HEK293 (cell line): ENCODE data around the gene DNAJB8.
A peak's percentile ranks its signal among the peaks of the same experiment; 100 is the strongest.

Experiments
- CTCF ChIA-PET: fragments of 350-600 bp; formaldehyde crosslinking; extraction: SDS; loops from one replicate; lab custom pipeline; 2021; ENCODE audit warnings: antibody characterized with exemption; lab: Yijun Ruan, JAX
- POLR2A ChIA-PET: fragments of 300-600 bp; formaldehyde crosslinking; extraction: SDS; loops from one replicate; lab custom pipeline; 2020; ENCODE audit warnings: antibody characterized with exemption, inconsistent platforms; lab: Yijun Ruan, JAX
- H3K27ac ChIP-seq: fragments of 200-500 bp; sonication (Bioruptor generic); 2 replicates; pipeline ENCODE4 v1.5.1; 2014; ENCODE audit warnings: low read depth, low read length, control low read depth, inconsistent platforms; ENCODE audit errors: extremely low read depth
- H3K36me3 ChIP-seq, 2 experiments: fragments of 200-500 bp in 1 of 2; sonication (Bioruptor generic) in 1 of 2; 1 replicate in 1 of 2; 2 replicates in 1 of 2; pipeline ENCODE4 v1.5.1; 2014 to 2017; ENCODE audit warnings: inconsistent platforms in 2 of 2, low read length in 2 of 2; ENCODE audit not compliant: control insufficient read depth in 2 of 2, insufficient read depth in 1 of 2
- H3K4me1 ChIP-seq: fragments of 200-500 bp; sonication (Bioruptor generic); 2 replicates; pipeline ENCODE4 v1.5.1; 2014; ENCODE audit warnings: mild to moderate bottlenecking, low read length, inconsistent platforms; ENCODE audit not compliant: control insufficient read depth, insufficient read depth
- H3K4me3 ChIP-seq: 2 replicates; pipeline ENCODE4 v1.5.1; 2011; ENCODE audit warnings: low read depth, mild to moderate bottlenecking, control low read depth, low read length, moderate library complexity
- H3K9me3 ChIP-seq: fragments of 200-500 bp; sonication (Bioruptor generic); 2 replicates; pipeline ENCODE4 v1.5.1; 2014; ENCODE audit warnings: low read depth, low read length, inconsistent platforms; ENCODE audit not compliant: control insufficient read depth, insufficient read depth
- GFI1B ChIP-seq: fragments of 450-650 bp; formaldehyde crosslinking; IDR thresholded peaks from 2 replicates; pipeline ENCODE4 v1.5.1; 2016; ENCODE audit warnings: missing biosample characterization, missing genetic modification characterization
- KLF1 ChIP-seq: fragments of 450-650 bp; formaldehyde crosslinking; IDR thresholded peaks from 2 replicates; pipeline ENCODE4 v1.5.1; 2016; ENCODE audit warnings: missing biosample characterization, missing genetic modification characterization
- MEIS1 ChIP-seq: sonication (generic); formaldehyde crosslinking; IDR thresholded peaks from 2 replicates; pipeline ENCODE4 v1.8.1; 2022; ENCODE audit warnings: missing genetic modification reagents, mild to moderate bottlenecking, borderline replicate concordance
- TRIM28 ChIP-seq: IDR thresholded peaks from 2 replicates; pipeline ENCODE4 v1.6.1; 2011; ENCODE audit warnings: low read length, control low read depth, borderline replicate concordance
- ZNF114 ChIP-seq: fragments of 450-650 bp; formaldehyde crosslinking; IDR thresholded peaks from 2 replicates; pipeline ENCODE4 v1.5.0; 2017; ENCODE audit warnings: missing biosample characterization, missing genetic modification characterization
- ZNF121 ChIP-seq: fragments of 450-650 bp; formaldehyde crosslinking; IDR thresholded peaks from 2 replicates; pipeline ENCODE4 v1.5.1; 2016; ENCODE audit warnings: missing biosample characterization, missing genetic modification characterization
- ZNF169 ChIP-seq: fragments of 450-650 bp; formaldehyde crosslinking; IDR thresholded peaks from 2 replicates; pipeline ENCODE4 v1.5.1; 2016; ENCODE audit warnings: missing biosample characterization, missing genetic modification characterization
- ZNF341 ChIP-seq: fragments of 450-650 bp; formaldehyde crosslinking; IDR thresholded peaks from 2 replicates; pipeline ENCODE4; 2016; ENCODE audit warnings: low read depth, missing biosample characterization, missing genetic modification characterization
- ZNF354C ChIP-seq: fragments of 450-650 bp; formaldehyde crosslinking; IDR thresholded peaks from 2 replicates; pipeline ENCODE4 v1.5.1; 2016; ENCODE audit warnings: missing biosample characterization, missing genetic modification characterization, low read depth, borderline replicate concordance
- ZNF394 ChIP-seq: fragments of 450-650 bp; formaldehyde crosslinking; IDR thresholded peaks from 2 replicates; pipeline ENCODE4 v1.5.1; 2016; ENCODE audit warnings: missing biosample characterization, missing genetic modification characterization, mild to moderate bottlenecking, moderate library complexity, borderline replicate concordance
- ZNF600 ChIP-seq: fragments of 450-650 bp; formaldehyde crosslinking; IDR thresholded peaks from 2 replicates; pipeline ENCODE4 v1.5.1; 2016; ENCODE audit warnings: missing biosample characterization, missing genetic modification characterization
- ZNF610 ChIP-seq: fragments of 450-650 bp; formaldehyde crosslinking; IDR thresholded peaks from 2 replicates; pipeline ENCODE4 v1.5.1; 2016; ENCODE audit warnings: missing biosample characterization, missing genetic modification characterization, borderline replicate concordance
- ZNF621 ChIP-seq: fragments of 450-650 bp; formaldehyde crosslinking; IDR thresholded peaks from 2 replicates; pipeline ENCODE4 v1.5.1; 2017; ENCODE audit warnings: missing biosample characterization, missing genetic modification characterization
- ZNF707 ChIP-seq: fragments of 450-650 bp; formaldehyde crosslinking; IDR thresholded peaks from 2 replicates; pipeline ENCODE4 v1.5.1; 2016; ENCODE audit warnings: missing biosample characterization, missing genetic modification characterization
- ZNF747 ChIP-seq: fragments of 450-650 bp; formaldehyde crosslinking; IDR thresholded peaks from 2 replicates; pipeline ENCODE4 v1.5.1; 2016; ENCODE audit warnings: missing biosample characterization, missing genetic modification characterization
- TF ChIP-seq, protein P1 (sequence below): fragments of 450-650 bp; formaldehyde crosslinking; IDR thresholded peaks from 2 replicates; pipeline ENCODE4 v1.5.1; 2017; ENCODE audit warnings: missing biosample characterization, missing genetic modification characterization
- TF ChIP-seq, protein P2 (sequence below): fragments of 450-650 bp; formaldehyde crosslinking; IDR thresholded peaks from 2 replicates; pipeline ENCODE4 v1.5.1; 2016; ENCODE audit warnings: missing biosample characterization, missing genetic modification characterization
- TF ChIP-seq, protein P3 (sequence below): fragments of 450-650 bp; formaldehyde crosslinking; IDR thresholded peaks from 2 replicates; pipeline ENCODE4 v1.5.0; 2017; ENCODE audit warnings: missing biosample characterization, missing genetic modification characterization, borderline replicate concordance
- TF ChIP-seq, protein P4 (sequence below): fragments of 450-650 bp; formaldehyde crosslinking; conservative IDR thresholded peaks from 2 replicates; pipeline ENCODE4 v1.5.1; 2016; ENCODE audit warnings: low read depth, missing biosample characterization, missing genetic modification characterization
- TF ChIP-seq, protein P5 (sequence below): fragments of 450-650 bp; formaldehyde crosslinking; IDR thresholded peaks from 2 replicates; pipeline ENCODE4 v1.5.1; 2016; ENCODE audit warnings: missing biosample characterization, missing genetic modification characterization

The DNAJB8 gene

DNA sequence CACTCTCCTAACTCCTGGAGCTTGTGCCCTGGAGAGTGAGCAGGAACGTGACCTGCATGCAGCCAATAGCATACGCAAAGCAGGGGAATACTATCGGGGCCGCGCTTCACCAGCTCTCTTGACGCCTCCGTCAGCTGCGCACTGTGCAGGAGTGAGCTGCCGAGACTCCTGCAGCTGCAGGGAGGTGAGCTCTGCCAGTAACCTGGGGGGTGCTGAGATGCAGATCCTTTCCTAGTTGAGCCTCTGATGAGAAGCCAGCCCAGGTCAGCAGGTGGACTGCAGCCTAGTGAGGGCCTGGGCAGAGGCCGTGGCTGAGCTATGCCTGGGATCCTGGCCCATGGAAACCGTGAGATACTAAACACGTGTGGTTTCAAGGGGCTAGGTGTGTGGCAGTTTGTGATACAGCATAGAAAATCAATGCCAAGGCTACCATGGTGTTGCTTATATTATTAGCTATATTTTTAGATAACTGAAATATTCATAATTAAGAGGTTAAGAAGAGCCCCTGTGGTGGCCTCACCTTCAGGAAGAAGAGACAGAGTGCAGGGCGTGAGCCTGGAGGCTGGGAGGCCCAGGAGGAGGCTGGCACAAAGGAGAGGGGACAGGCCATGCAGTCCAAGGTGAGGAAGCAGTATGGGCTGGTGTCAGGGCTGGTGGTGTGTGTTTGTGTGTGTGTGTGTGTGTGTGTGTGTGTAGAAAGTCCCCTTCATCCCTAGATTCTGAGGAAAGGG lies 5.9 kb upstream of the DNAJB8 start:
- Histone ChIP-seq H3K27ac (no peak overlapping the region), H3K4me1 (no peaks in the 10 kb centered on the region), H3K36me3 (no peaks in the 10 kb centered on the region), H3K9me3 (no peaks in the 10 kb centered on the region), H3K4me3 (no peak overlapping the region)
- ChIA-PET POLR2A (no interaction called here), CTCF (no interaction called here)
- TF ChIP-seq ZNF114 (tag by site-specific recombination) = no peak
- TF ChIP-seq, protein P1, sequence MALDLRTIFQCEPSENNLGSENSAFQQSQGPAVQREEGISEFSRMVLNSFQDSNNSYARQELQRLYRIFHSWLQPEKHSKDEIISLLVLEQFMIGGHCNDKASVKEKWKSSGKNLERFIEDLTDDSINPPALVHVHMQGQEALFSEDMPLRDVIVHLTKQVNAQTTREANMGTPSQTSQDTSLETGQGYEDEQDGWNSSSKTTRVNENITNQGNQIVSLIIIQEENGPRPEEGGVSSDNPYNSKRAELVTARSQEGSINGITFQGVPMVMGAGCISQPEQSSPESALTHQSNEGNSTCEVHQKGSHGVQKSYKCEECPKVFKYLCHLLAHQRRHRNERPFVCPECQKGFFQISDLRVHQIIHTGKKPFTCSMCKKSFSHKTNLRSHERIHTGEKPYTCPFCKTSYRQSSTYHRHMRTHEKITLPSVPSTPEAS (tag by site-specific recombination) = 0 out of 2 replicates have a peak, but pooled peaks have one; percentile 12
- TF ChIP-seq ZNF707 (tag by site-specific recombination) = no peak
- TF ChIP-seq ZNF354C (tag by site-specific recombination) = no peak
- TF ChIP-seq ZNF600 (tag by site-specific recombination) = no peak
- TF ChIP-seq ZNF394 (tag by site-specific recombination) = no peak
- TF ChIP-seq, protein P2, sequence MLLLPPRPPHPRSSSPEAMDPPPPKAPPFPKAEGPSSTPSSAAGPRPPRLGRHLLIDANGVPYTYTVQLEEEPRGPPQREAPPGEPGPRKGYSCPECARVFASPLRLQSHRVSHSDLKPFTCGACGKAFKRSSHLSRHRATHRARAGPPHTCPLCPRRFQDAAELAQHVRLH (tag by site-specific recombination) = no peak

DNA sequence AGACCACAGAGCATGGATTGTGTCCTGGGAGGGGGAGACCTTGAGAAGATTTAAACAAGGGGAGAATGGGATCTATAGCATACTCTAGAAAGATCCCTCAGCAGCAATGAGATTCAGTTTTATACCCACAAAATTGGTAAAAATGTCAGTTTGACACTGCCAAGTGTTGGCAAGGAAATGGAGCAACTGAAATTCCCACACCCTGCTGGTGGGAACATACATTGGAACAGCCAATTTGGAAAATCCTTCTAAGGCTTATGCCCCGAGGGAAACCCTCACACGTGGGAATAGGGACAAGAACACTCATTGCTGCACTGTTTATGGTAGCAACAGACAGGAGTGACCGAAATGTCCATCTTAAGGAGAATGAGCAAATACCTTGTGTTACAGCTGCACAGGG lies 5.0 kb upstream of the DNAJB8 start:
- Histone ChIP-seq H3K4me1 (no peaks in the 10 kb centered on the region), H3K9me3 (no peaks in the 10 kb centered on the region), H3K36me3 (no peaks in the 10 kb centered on the region), H3K4me3 (no peak overlapping the region), H3K27ac (no peak overlapping the region)
- ChIA-PET POLR2A (no interaction called here), CTCF (no interaction called here)
- TF ChIP-seq GFI1B (no peak), TRIM28 (peak; percentile 30; the same call in 1 of the 2 replicates), ZNF341 (peak; percentile 59), KLF1 (tag by site-specific recombination) (no peak)

DNA sequence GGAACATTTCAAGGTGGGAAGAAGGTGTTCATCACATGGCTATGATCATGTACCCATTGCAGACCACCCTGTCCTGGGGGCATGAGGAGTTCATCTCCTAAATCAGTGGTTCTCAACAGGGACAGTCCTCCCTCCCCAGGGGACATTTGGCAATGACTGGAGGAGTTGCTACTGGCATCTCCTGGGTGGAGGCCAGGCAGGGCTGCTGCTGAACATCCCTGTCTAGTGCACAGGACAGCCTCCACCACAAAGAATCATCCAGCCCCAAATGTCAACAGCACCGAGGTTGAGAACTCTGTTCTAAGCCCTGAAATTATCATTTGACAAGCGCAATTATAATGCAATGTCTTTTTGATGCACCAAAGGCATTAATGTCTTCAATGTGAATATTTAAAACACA lies 4.4 kb upstream of the DNAJB8 start:
- TF ChIP-seq, protein P3, sequence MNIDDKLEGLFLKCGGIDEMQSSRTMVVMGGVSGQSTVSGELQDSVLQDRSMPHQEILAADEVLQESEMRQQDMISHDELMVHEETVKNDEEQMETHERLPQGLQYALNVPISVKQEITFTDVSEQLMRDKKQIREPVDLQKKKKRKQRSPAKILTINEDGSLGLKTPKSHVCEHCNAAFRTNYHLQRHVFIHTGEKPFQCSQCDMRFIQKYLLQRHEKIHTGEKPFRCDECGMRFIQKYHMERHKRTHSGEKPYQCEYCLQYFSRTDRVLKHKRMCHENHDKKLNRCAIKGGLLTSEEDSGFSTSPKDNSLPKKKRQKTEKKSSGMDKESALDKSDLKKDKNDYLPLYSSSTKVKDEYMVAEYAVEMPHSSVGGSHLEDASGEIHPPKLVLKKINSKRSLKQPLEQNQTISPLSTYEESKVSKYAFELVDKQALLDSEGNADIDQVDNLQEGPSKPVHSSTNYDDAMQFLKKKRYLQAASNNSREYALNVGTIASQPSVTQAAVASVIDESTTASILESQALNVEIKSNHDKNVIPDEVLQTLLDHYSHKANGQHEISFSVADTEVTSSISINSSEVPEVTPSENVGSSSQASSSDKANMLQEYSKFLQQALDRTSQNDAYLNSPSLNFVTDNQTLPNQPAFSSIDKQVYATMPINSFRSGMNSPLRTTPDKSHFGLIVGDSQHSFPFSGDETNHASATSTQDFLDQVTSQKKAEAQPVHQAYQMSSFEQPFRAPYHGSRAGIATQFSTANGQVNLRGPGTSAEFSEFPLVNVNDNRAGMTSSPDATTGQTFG (tag by site-specific recombination) = no peak
- TF ChIP-seq MEIS1 (CRISPR knock-in tag) (no peak), ZNF621 (tag by site-specific recombination) (no peak), ZNF747 (tag by site-specific recombination) (no peak), ZNF169 (tag by site-specific recombination) (no peak), ZNF114 (tag by site-specific recombination) (no peak), TRIM28 (no peak), ZNF610 (tag by site-specific recombination) (no peak), ZNF121 (tag by site-specific recombination) (no peak)
- TF ChIP-seq, protein P4, sequence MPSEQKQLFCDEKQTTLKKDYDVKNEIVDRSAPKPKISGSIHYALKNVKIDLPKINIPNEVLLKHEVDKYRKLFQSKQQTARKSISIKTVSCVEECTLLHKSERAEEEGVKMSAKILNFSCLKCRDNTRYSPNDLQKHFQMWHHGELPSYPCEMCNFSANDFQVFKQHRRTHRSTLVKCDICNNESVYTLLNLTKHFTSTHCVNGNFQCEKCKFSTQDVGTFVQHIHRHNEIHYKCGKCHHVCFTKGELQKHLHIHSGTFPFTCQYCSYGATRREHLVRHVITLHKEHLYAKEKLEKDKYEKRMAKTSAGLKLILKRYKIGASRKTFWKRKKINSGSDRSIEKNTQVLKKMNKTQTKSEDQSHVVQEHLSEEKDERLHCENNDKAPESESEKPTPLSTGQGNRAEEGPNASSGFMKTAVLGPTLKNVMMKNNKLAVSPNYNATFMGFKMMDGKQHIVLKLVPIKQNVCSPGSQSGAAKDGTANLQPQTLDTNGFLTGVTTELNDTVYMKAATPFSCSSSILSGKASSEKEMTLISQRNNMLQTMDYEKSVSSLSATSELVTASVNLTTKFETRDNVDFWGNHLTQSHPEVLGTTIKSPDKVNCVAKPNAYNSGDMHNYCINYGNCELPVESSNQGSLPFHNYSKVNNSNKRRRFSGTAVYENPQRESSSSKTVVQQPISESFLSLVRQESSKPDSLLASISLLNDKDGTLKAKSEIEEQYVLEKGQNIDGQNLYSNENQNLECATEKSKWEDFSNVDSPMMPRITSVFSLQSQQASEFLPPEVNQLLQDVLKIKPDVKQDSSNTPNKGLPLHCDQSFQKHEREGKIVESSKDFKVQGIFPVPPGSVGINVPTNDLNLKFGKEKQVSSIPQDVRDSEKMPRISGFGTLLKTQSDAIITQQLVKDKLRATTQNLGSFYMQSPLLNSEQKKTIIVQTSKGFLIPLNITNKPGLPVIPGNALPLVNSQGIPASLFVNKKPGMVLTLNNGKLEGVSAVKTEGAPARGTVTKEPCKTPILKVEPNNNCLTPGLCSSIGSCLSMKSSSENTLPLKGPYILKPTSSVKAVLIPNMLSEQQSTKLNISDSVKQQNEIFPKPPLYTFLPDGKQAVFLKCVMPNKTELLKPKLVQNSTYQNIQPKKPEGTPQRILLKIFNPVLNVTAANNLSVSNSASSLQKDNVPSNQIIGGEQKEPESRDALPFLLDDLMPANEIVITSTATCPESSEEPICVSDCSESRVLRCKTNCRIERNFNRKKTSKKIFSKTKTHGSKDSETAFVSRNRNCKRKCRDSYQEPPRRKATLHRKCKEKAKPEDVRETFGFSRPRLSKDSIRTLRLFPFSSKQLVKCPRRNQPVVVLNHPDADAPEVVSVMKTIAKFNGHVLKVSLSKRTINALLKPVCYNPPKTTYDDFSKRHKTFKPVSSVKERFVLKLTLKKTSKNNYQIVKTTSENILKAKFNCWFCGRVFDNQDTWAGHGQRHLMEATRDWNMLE = no peak
- TF ChIP-seq, protein P5, sequence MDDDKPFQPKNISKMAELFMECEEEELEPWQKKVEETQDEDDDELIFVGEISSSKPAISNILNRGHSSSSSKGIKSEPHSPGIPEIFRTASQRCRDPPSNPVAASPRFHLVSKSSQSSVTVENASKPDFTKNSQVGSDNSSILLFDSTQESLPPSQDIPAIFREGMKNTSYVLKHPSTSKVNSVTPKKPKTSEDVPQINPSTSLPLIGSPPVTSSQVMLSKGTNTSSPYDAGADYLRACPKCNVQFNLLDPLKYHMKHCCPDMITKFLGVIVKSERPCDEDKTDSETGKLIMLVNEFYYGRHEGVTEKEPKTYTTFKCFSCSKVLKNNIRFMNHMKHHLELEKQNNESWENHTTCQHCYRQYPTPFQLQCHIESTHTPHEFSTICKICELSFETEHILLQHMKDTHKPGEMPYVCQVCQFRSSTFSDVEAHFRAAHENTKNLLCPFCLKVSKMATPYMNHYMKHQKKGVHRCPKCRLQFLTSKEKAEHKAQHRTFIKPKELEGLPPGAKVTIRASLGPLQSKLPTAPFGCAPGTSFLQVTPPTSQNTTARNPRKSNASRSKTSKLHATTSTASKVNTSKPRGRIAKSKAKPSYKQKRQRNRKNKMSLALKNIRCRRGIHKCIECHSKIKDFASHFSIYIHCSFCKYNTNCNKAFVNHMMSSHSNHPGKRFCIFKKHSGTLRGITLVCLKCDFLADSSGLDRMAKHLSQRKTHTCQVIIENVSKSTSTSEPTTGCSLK (tag by site-specific recombination) = no peak
- POLR2A ChIA-PET = no interaction called here
- CTCF ChIA-PET = no interaction called here
- no peak overlapping the region for H3K4me3 ChIP-seq
- no peaks in the 10 kb centered on the region for H3K9me3 ChIP-seq
- H3K36me3 ChIP-seq = no peaks in the 10 kb centered on the region
- H3K27ac ChIP-seq = no peak overlapping the region
- H3K4me1 ChIP-seq = no peaks in the 10 kb centered on the region
